CD4-positive, CD25-positive, alpha-beta regulatory T cell (primary cell): ENCODE results near the gene KCNQ2. TPM values are rescaled to one million over a fixed set of nuclear protein-coding genes. Genes with fewer than 3 reads are reported as not detected.

ENCODE experiments used
- ATAC-seq, 2 donors: fragments of 150-1000 bp; cut with Tn5 transposase; one replicate each; pipeline ENCODE4 v1.10.0; 2021; ENCODE audit warnings: low read depth in 2 of 2, moderate number of reproducible peaks in 2 of 2, moderate library complexity in 1 of 2
- DNase-seq, 3 donors: peaks; one replicate each; pipeline versions ENCODE4 v3.0.0 to v3.0.0-alpha.2; 2012 to 2022; ENCODE audit warnings: mixed read lengths in 1 of 3
- H3K27ac ChIP-seq: one replicate; pipeline ENCODE4 v1.7.0; 2013; ENCODE audit warnings: mild to moderate bottlenecking, low read length; ENCODE audit not compliant: insufficient read depth, poor library complexity, severe bottlenecking
- H3K27me3 ChIP-seq: one replicate; pipeline ENCODE4 v1.7.0; 2013; ENCODE audit warnings: low read length; ENCODE audit not compliant: control insufficient read depth, insufficient read depth
- H3K36me3 ChIP-seq: one replicate; pipeline ENCODE4 v1.7.0; 2013; ENCODE audit warnings: mild to moderate bottlenecking, low read length, moderate library complexity; ENCODE audit not compliant: control insufficient read depth, insufficient read depth
- H3K4me1 ChIP-seq: 2 replicates; pipeline ENCODE4 v1.7.0; 2013; ENCODE audit warnings: mild to moderate bottlenecking, low read length; ENCODE audit not compliant: insufficient read depth, control insufficient read depth, poor library complexity, severe bottlenecking
- H3K4me3 ChIP-seq: one replicate; pipeline ENCODE4 v1.7.0; 2013; ENCODE audit warnings: low read depth, mild to moderate bottlenecking, low read length, moderate library complexity
- H3K9me3 ChIP-seq, 2 experiments: 1 replicate in 1 of 2; 2 replicates in 1 of 2; pipeline ENCODE4 v1.7.0; 2013; ENCODE audit warnings: low read length in 2 of 2, mild to moderate bottlenecking in 1 of 2, moderate library complexity in 1 of 2; ENCODE audit not compliant: control insufficient read depth in 2 of 2
- H3K27ac Mint-ChIP-seq, 3 donors: one replicate each; pipeline ENCODE4 v1.8.0; 2020 to 2022; ENCODE audit warnings: mild to moderate bottlenecking in 3 of 3, mixed read lengths in 3 of 3, moderate library complexity in 2 of 3
- H3K27me3 Mint-ChIP-seq: one replicate; pipeline ENCODE4 v1.8.0; 2022; ENCODE audit warnings: mild to moderate bottlenecking, mixed read lengths
- H3K36me3 Mint-ChIP-seq: one replicate; pipeline ENCODE4 v1.8.0; 2020; ENCODE audit warnings: mixed read lengths
- H3K4me1 Mint-ChIP-seq, 4 donors: one replicate each; pipeline ENCODE4 v1.8.0; 2020 to 2022; ENCODE audit warnings: mixed read lengths in 4 of 4, mild to moderate bottlenecking in 1 of 4
- H3K4me3 Mint-ChIP-seq, 4 donors: one replicate each; pipeline ENCODE4 v1.8.0; 2020 to 2022; ENCODE audit warnings: mild to moderate bottlenecking in 4 of 4, mixed read lengths in 4 of 4, moderate library complexity in 3 of 4
- H3K9me3 Mint-ChIP-seq, 7 donors: one replicate each; pipeline ENCODE4 v1.8.0; 2020 to 2022; ENCODE audit warnings: mixed read lengths in 7 of 7, mild to moderate bottlenecking in 3 of 7, moderate library complexity in 2 of 7
- polyA plus RNA-seq, 4 donors: library from polyadenylated mRNA; unstranded; fragments of 300-500 nt; fragmentation: Illumina TruSeq; gene quantifications; one replicate each; pipeline ENCODE4 v1.2.3, GENCODE V29; 2021
- total RNA-seq: library from RNA; stranded (reverse); gene quantifications from one replicate; pipeline ENCODE4 v1.2.3, GENCODE V29; 2022

KCNQ2 gene
- total and polyA plus RNA-seq, 5 donors from 2014 or later, result 0.77 to 1.1 (median 0.89) TPM; not detected in 2

- Mint-ChIP-seq H3K4me3 (no peak overlapping the region), H3K27ac (no peak overlapping the region), H3K4me1 (peaks cover 0 to 3% (median 0%) of the 10 kb centered on the region in 4 donors), H3K9me3 (no peaks in the 10 kb centered on the region), H3K36me3 (no peaks in the 10 kb centered on the region), H3K27me3 (peaks cover 5% of the 10 kb centered on the region)
- Histone ChIP-seq H3K4me1 (peaks cover 7% of the 10 kb centered on the region), H3K27ac (no peak overlapping the region), H3K36me3 (no peaks in the 10 kb centered on the region), H3K9me3 (no peaks in the 10 kb centered on the region), H3K27me3 (no peaks in the 10 kb centered on the region), H3K4me3 (no peak overlapping the region)
- DNase-seq (no peak), ATAC-seq (no peak)
Observed at GRCh38 chr20:63449796-63450730, 22.4 kb downstream of the KCNQ2 start.

GRCh38 chr20:63449025-63449424 lies 23.4 kb downstream of the KCNQ2 start:
- Mint-ChIP-seq H3K27ac (no peak overlapping the region), H3K4me3 (no peak overlapping the region), H3K4me1 (peaks cover 0 to under 1% (median 0%) of the 10 kb centered on the region in 4 donors), H3K36me3 (no peaks in the 10 kb centered on the region), H3K27me3 (peaks cover 5% of the 10 kb centered on the region), H3K9me3 (no peaks in the 10 kb centered on the region)
- no peaks in the 10 kb centered on the region for H3K27me3 ChIP-seq
- ATAC-seq, result no peak
- no peaks in the 10 kb centered on the region for H3K36me3 ChIP-seq
- no peak overlapping the region for H3K4me3 ChIP-seq
- no peaks in the 10 kb centered on the region for H3K9me3 ChIP-seq
- no peak overlapping the region for H3K27ac ChIP-seq
- DNase-seq, result no peak
- peaks cover 3% of the 10 kb centered on the region for H3K4me1 ChIP-seq

- Histone ChIP-seq H3K4me3 (no peak overlapping the region), H3K27ac (no peak overlapping the region), H3K4me1 (no peaks in the 10 kb centered on the region), H3K36me3 (no peaks in the 10 kb centered on the region), H3K27me3 (no peaks in the 10 kb centered on the region), H3K9me3 (no peaks in the 10 kb centered on the region)
- ATAC-seq (no peak), DNase-seq (no peak)
- Mint-ChIP-seq H3K9me3 (peaks cover 0 to 1% (median 0%) of the 10 kb centered on the region in 7 donors), H3K27ac (no peak overlapping the region), H3K27me3 (peaks cover 5% of the 10 kb centered on the region), H3K36me3 (no peaks in the 10 kb centered on the region), H3K4me3 (no peak overlapping the region), H3K4me1 (no peaks in the 10 kb centered on the region)
Observed at GRCh38 chr20:63448031-63448430, 24.4 kb downstream of the KCNQ2 start.

GRCh38 chr20:63447320-63447719 lies 25.1 kb downstream of the KCNQ2 start:
- Mint-ChIP-seq H3K27ac (no peak overlapping the region), H3K27me3 (peaks cover 5% of the 10 kb centered on the region), H3K4me3 (no peak overlapping the region), H3K36me3 (no peaks in the 10 kb centered on the region), H3K4me1 (peaks cover 0 to under 1% (median 0%) of the 10 kb centered on the region in 4 donors), H3K9me3 (peaks cover 0 to 1% (median 0%) of the 10 kb centered on the region in 7 donors)
- ATAC-seq (no peak), DNase-seq (no peak)
- H3K27ac ChIP-seq, result no peak overlapping the region
- H3K9me3 ChIP-seq, result no peaks in the 10 kb centered on the region
- H3K4me3 ChIP-seq, result no peak overlapping the region
- no peaks in the 10 kb centered on the region for H3K27me3 ChIP-seq
- H3K36me3 ChIP-seq, result no peaks in the 10 kb centered on the region
- peaks cover 1% of the 10 kb centered on the region for H3K4me1 ChIP-seq

- no peaks in the 10 kb centered on the region for H3K36me3 ChIP-seq
- H3K27me3 Mint-ChIP-seq, result no peaks in the 10 kb centered on the region
- no peak overlapping the region for H3K27ac ChIP-seq
- no peaks in the 10 kb centered on the region for H3K27me3 ChIP-seq
- H3K4me1 Mint-ChIP-seq, result peaks cover under 1 to 10% (median 3%) of the 10 kb centered on the region in 4 donors
- H3K4me3 Mint-ChIP-seq, result no peak overlapping the region
- H3K27ac Mint-ChIP-seq, result no peak overlapping the region
- no peaks in the 10 kb centered on the region for H3K36me3 Mint-ChIP-seq
- ATAC-seq, result no peak
- H3K9me3 ChIP-seq, result no peaks in the 10 kb centered on the region
- H3K9me3 Mint-ChIP-seq, result peaks cover 0 to 1% (median 0%) of the 10 kb centered on the region in 7 donors
- H3K4me1 ChIP-seq, result peaks cover 10% of the 10 kb centered on the region
- H3K4me3 ChIP-seq, result no peak overlapping the region
- DNase-seq, result no peak
Observed at GRCh38 chr20:63446216-63447024, 26.0 kb downstream of the KCNQ2 start.

GRCh38 chr20:63445075-63445734 lies 27.2 kb downstream of the KCNQ2 start:
- H3K4me1 ChIP-seq, result peaks cover 14% of the 10 kb centered on the region
- H3K27me3 ChIP-seq, result no peaks in the 10 kb centered on the region
- no peaks in the 10 kb centered on the region for H3K36me3 ChIP-seq
- peaks cover 0 to 1% (median 0%) of the 10 kb centered on the region in 7 donors for H3K9me3 Mint-ChIP-seq
- H3K27me3 Mint-ChIP-seq, result peaks cover 4% of the 10 kb centered on the region
- peak overlapping the region in 1 of 3 donors; percentile 46 for H3K27ac Mint-ChIP-seq
- no peak overlapping the region for H3K27ac ChIP-seq
- peaks cover 5 to 15% (median 7%) of the 10 kb centered on the region in 4 donors for H3K4me1 Mint-ChIP-seq
- no peak for ATAC-seq
- H3K4me3 ChIP-seq, result no peak overlapping the region
- peak overlapping the region in 1 of 4 donors; percentile 58 for H3K4me3 Mint-ChIP-seq
- no peaks in the 10 kb centered on the region for H3K9me3 ChIP-seq
- DNase-seq, result no peak
- H3K36me3 Mint-ChIP-seq, result no peaks in the 10 kb centered on the region

- Mint-ChIP-seq H3K4me1 (peaks cover 5 to 15% (median 7%) of the 10 kb centered on the region in 4 donors), H3K27ac (no peak overlapping the region), H3K4me3 (no peak overlapping the region), H3K9me3 (peaks cover 0 to 1% (median 0%) of the 10 kb centered on the region in 7 donors), H3K36me3 (no peaks in the 10 kb centered on the region), H3K27me3 (peaks cover 4% of the 10 kb centered on the region)
- Histone ChIP-seq H3K36me3 (no peaks in the 10 kb centered on the region), H3K4me1 (peaks cover 14% of the 10 kb centered on the region), H3K9me3 (no peaks in the 10 kb centered on the region), H3K27me3 (no peaks in the 10 kb centered on the region), H3K4me3 (no peak overlapping the region), H3K27ac (no peak overlapping the region)
- no peak for DNase-seq
- no peak for ATAC-seq
Observed at GRCh38 chr20:63444548-63444947, 27.9 kb downstream of the KCNQ2 start.
